Suprapubic skin (tissue), 4 donors: ENCODE results near the gene TRA2B.

Experiments
- POLR2A ChIP-seq, 2 donors: fragments of 450-650 bp; IDR thresholded peaks; one replicate each; pipeline ENCODE4 v1.6.1; 2017; ENCODE audit warnings: antibody characterized with exemption in 2 of 2, mild to moderate bottlenecking in 2 of 2, moderate library complexity in 2 of 2
- POLR2AphosphoS5 ChIP-seq, 3 donors: sonication (generic); formaldehyde crosslinking; IDR thresholded peaks; one replicate each; pipeline ENCODE4 v1.6.1; 2017; ENCODE audit warnings: antibody characterized with exemption in 3 of 3
- TF ChIP-seq, protein P1 (sequence below), 2 donors: fragments of 200-600 bp in 1 of 2; fragments of 450-650 bp in 1 of 2; sonication (generic) in 1 of 2; IDR thresholded peaks; one replicate each; pipeline ENCODE4 v1.5.1; 2016 to 2019; ENCODE audit warnings: antibody characterized with exemption in 2 of 2, mild to moderate bottlenecking in 1 of 2, moderate library complexity in 1 of 2

- TF ChIP-seq POLR2A (IDR thresholded peaks at IDR 0.05) (no peak), POLR2AphosphoS5 (IDR thresholded peaks at IDR 0.05) (no peak)
- TF ChIP-seq, protein P1, sequence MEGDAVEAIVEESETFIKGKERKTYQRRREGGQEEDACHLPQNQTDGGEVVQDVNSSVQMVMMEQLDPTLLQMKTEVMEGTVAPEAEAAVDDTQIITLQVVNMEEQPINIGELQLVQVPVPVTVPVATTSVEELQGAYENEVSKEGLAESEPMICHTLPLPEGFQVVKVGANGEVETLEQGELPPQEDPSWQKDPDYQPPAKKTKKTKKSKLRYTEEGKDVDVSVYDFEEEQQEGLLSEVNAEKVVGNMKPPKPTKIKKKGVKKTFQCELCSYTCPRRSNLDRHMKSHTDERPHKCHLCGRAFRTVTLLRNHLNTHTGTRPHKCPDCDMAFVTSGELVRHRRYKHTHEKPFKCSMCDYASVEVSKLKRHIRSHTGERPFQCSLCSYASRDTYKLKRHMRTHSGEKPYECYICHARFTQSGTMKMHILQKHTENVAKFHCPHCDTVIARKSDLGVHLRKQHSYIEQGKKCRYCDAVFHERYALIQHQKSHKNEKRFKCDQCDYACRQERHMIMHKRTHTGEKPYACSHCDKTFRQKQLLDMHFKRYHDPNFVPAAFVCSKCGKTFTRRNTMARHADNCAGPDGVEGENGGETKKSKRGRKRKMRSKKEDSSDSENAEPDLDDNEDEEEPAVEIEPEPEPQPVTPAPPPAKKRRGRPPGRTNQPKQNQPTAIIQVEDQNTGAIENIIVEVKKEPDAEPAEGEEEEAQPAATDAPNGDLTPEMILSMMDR (IDR thresholded peaks at IDR 0.05): no peak
Observed at GRCh38 chr3:185896636-185897035, 41.2 kb downstream of the TRA2B start.
